Upper lobe of left lung (tissue), 6 donors: ENCODE results near the gene CRTC1. TPM values are rescaled to one million over a fixed set of nuclear protein-coding genes. Genes with fewer than 3 reads are reported as not detected.

ENCODE experiments used
- ATAC-seq, 2 donors: fragments of 200-7000 bp; cut with Tn5 transposase; one replicate each; pipeline ENCODE4 v1.9.1; 2022; ENCODE audit warnings: mild to moderate bottlenecking in 2 of 2, moderate library complexity in 2 of 2; ENCODE audit not compliant: low FRiP score in 2 of 2
- DNase-seq, 2 donors: peaks; one replicate each; pipeline ENCODE4 v3.0.0-alpha.2; 2019 to 2020
- H3K27ac ChIP-seq, 4 donors: fragments of 200-600 bp; sonication (generic); one replicate each; pipeline ENCODE4 v1.5.1; 2016 to 2019
- H3K27me3 ChIP-seq, 4 donors: fragments of 200-600 bp; sonication (generic); one replicate each; pipeline ENCODE4 v1.5.1; 2017 to 2019
- H3K36me3 ChIP-seq, 4 donors: fragments of 200-600 bp; sonication (generic); one replicate each; pipeline ENCODE4 v1.5.1; 2016 to 2019
- H3K4me1 ChIP-seq, 4 donors: fragments of 200-600 bp; sonication (generic); one replicate each; pipeline ENCODE4 v1.5.1; 2018 to 2019
- H3K4me3 ChIP-seq, 4 donors: fragments of 200-600 bp; sonication (generic); one replicate each; pipeline ENCODE4 v1.5.1; 2017 to 2019; ENCODE audit warnings: mild to moderate bottlenecking in 2 of 4, moderate library complexity in 1 of 4
- H3K9me3 ChIP-seq, 4 donors: fragments of 200-600 bp; sonication (generic); one replicate each; pipeline ENCODE4 v1.5.1; 2018 to 2019
- CTCF ChIP-seq, 6 experiments: fragments of 450-650 bp in 4 of 6; fragments of 200-600 bp in 2 of 6; sonication (generic) in 2 of 6; IDR thresholded peaks; one replicate each; pipeline ENCODE4 v1.5.1; 2016 to 2019; ENCODE audit warnings: antibody characterized with exemption in 6 of 6
- EP300 ChIP-seq, 4 donors: sonication (generic); formaldehyde crosslinking; IDR thresholded peaks; one replicate each; pipeline ENCODE4 v1.5.1; 2017; ENCODE audit warnings: antibody characterized with exemption in 4 of 4, control low read depth in 2 of 4
- POLR2A ChIP-seq, 4 donors: fragments of 450-650 bp; IDR thresholded peaks; one replicate each; pipeline ENCODE4 v1.5.1; 2016 to 2017; ENCODE audit warnings: antibody characterized with exemption in 4 of 4, mild to moderate bottlenecking in 2 of 4
- POLR2AphosphoS5 ChIP-seq, 2 donors: sonication (generic); formaldehyde crosslinking; IDR thresholded peaks; one replicate each; pipeline ENCODE4 v1.5.1; 2017; ENCODE audit warnings: antibody characterized with exemption in 2 of 2
- WGBS, 2 donors: methylation state at CpG; one replicate each; pipeline ENCODE4 v1.1.5; 2017 to 2018; 5-methylcytosine and 5-hydroxymethylcytosine counted together
- total RNA-seq, 6 donors: library from RNA; depleted of rRNA in 4 of 6; stranded (reverse); fragments of >200 nt in 4 of 6; gene quantifications; one replicate each; pipeline versions ENCODE4 v1.1.0 to v1.2.1, GENCODE V29; 2016 to 2021
- donor health status: DM: no; HTN: no; CAD: no; lungs with moderate emphysema.
- donor health status: DM: no; HTN: yes; CAD: no; lungs with severe emphysema.

Gene CRTC1
- total RNA-seq, 6 donors from 2014 or later = 5.9 to 27.2 (median 15.6) TPM

GRCh38 chr19:18710996-18711751 is 27.7 kb downstream of the CRTC1 start:
- H3K36me3 ChIP-seq = no peaks in the 10 kb centered on the region
- peak; percentile 45 to 86 for ATAC-seq

GRCh38 chr19:18711893-18712292 is 28.4 kb downstream of the CRTC1 start:
- Histone ChIP-seq H3K4me1 (peaks cover 14 to 29% (median 27%) of the 10 kb centered on the region in 4 donors), H3K9me3 (no peaks in the 10 kb centered on the region), H3K4me3 (no peak overlapping the region), H3K36me3 (no peaks in the 10 kb centered on the region), H3K27me3 (no peaks in the 10 kb centered on the region), H3K27ac (peak overlapping the region in 2 of 4 donors; percentile 20 to 27)
- ATAC-seq (no peak), DNase-seq (no peak)
- TF ChIP-seq EP300 (IDR thresholded peaks at IDR 0.05) (no peak), POLR2AphosphoS5 (IDR thresholded peaks at IDR 0.05) (no peak), POLR2A (IDR thresholded peaks at IDR 0.05) (no peak), CTCF (IDR thresholded peaks at IDR 0.05) (no peak)
- WGBS, 2 donors = 85 to 89% methylated on average over 3 of the region's 3 CpGs

More at GRCh38 chr19:18710996-18711751, 27.7 kb downstream of the CRTC1 start:
- H3K9me3 ChIP-seq = no peaks in the 10 kb centered on the region
- TF ChIP-seq POLR2A (IDR thresholded peaks at IDR 0.05) (no peak), POLR2AphosphoS5 (IDR thresholded peaks at IDR 0.05) (peak in 1 of 2 donors; percentile 41), EP300 (IDR thresholded peaks at IDR 0.05) (peak in 3 of 4 donors; percentile 32 to 71 (median 50)), CTCF (IDR thresholded peaks at IDR 0.05) (no peak)
- 53 to 64% methylated on average over 18 to 24 of the region's 28 CpGs for WGBS, 2 donors
- H3K27ac ChIP-seq = peak overlapping the region in 3 of 4 donors; percentile 12 to 27 (median 20)
- peaks cover 14 to 29% (median 27%) of the 10 kb centered on the region in 4 donors for H3K4me1 ChIP-seq
- no peaks in the 10 kb centered on the region for H3K27me3 ChIP-seq
- peak; percentile 37 to 87 for DNase-seq
- peak overlapping the region in 1 of 4 donors; percentile 28 for H3K4me3 ChIP-seq

- 67 to 76% methylated on average over 5 of the region's 5 CpGs for WGBS, 2 donors
- Histone ChIP-seq H3K27ac (peak overlapping the region in 1 of 4 donors; percentile 28), H3K4me1 (peaks cover 14 to 33% (median 27%) of the 10 kb centered on the region in 4 donors), H3K27me3 (no peaks in the 10 kb centered on the region), H3K36me3 (no peaks in the 10 kb centered on the region), H3K9me3 (no peaks in the 10 kb centered on the region), H3K4me3 (no peak overlapping the region)
- TF ChIP-seq POLR2AphosphoS5 (IDR thresholded peaks at IDR 0.05) (peak; percentile 13 to 37), POLR2A (IDR thresholded peaks at IDR 0.05) (no peak), CTCF (IDR thresholded peaks at IDR 0.05) (no peak), EP300 (IDR thresholded peaks at IDR 0.05) (peak in 1 of 4 donors; percentile 14)
- DNase-seq (no peak), ATAC-seq (no peak)
Measured at GRCh38 chr19:18712981-18713380, 29.5 kb downstream of the CRTC1 start.

- Histone ChIP-seq H3K4me3 (no peak overlapping the region), H3K9me3 (no peaks in the 10 kb centered on the region), H3K4me1 (peaks cover 14 to 33% (median 26%) of the 10 kb centered on the region in 4 donors), H3K27me3 (no peaks in the 10 kb centered on the region), H3K36me3 (no peaks in the 10 kb centered on the region), H3K27ac (no peak overlapping the region)
- ATAC-seq (no peak), DNase-seq (peak in 1 of 2 donors; percentile 53)
- TF ChIP-seq POLR2A (IDR thresholded peaks at IDR 0.05) (no peak), EP300 (IDR thresholded peaks at IDR 0.05) (no peak), CTCF (IDR thresholded peaks at IDR 0.05) (no peak), POLR2AphosphoS5 (IDR thresholded peaks at IDR 0.05) (no peak)
- 92 to 94% methylated on average over 10 to 18 of the region's 18 CpGs for WGBS, 2 donors
Measured at GRCh38 chr19:18713550-18714117, 30.2 kb downstream of the CRTC1 start.
